Measurements from ENCODE around the gene INTS1.

The INTS1 gene

DNA sequence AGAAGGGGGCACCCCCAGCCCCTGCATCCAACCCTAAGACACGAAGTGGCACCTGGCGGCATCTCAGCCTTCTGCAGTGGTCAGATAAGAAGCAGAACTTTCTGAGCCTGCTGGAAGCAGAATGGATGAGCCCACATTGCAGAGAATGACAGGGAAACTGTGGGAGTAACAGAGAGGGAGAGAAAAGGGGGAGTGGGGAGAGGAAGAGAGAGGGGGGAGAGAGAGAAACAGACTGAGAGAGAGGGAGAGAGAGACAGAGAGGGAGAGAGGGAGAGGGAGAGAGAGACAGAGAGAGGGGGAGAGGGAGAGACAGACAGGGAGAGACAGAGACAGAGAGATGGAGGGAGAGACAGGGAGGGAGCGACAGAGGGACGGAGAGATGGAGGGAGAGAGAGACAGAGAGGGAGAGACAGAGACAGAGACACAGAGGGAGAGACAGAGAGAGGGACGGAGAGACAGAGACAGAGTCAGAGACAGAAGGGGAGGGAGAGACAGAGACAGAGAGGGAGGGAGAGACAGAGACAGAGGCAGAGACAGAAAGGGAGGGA, 80.9 kb downstream of the INTS1 start:
- H3F3A ChIP-seq (ENCODE audit: control insufficient read depth, insufficient read depth): no peaks in the 10 kb centered on the region
- no peak overlapping the region for H3K4me2 ChIP-seq (ENCODE audit: low read length)
- H3K9me3 ChIP-seq (ENCODE audit: control insufficient read depth, insufficient read depth, low read length): no peaks in the 10 kb centered on the region
- H3K36me3 ChIP-seq (ENCODE audit: control insufficient read depth, low read length): no peaks in the 10 kb centered on the region
- no peak overlapping the region for H3K27ac ChIP-seq (ENCODE audit: low read depth, low read length)
- no peak overlapping the region for H3K4me3 ChIP-seq (ENCODE audit: low read length)
- peaks cover 18% of the 10 kb centered on the region for H3K27me3 ChIP-seq (ENCODE audit: control insufficient read depth, low read length)
- TF ChIP-seq, protein P1, sequence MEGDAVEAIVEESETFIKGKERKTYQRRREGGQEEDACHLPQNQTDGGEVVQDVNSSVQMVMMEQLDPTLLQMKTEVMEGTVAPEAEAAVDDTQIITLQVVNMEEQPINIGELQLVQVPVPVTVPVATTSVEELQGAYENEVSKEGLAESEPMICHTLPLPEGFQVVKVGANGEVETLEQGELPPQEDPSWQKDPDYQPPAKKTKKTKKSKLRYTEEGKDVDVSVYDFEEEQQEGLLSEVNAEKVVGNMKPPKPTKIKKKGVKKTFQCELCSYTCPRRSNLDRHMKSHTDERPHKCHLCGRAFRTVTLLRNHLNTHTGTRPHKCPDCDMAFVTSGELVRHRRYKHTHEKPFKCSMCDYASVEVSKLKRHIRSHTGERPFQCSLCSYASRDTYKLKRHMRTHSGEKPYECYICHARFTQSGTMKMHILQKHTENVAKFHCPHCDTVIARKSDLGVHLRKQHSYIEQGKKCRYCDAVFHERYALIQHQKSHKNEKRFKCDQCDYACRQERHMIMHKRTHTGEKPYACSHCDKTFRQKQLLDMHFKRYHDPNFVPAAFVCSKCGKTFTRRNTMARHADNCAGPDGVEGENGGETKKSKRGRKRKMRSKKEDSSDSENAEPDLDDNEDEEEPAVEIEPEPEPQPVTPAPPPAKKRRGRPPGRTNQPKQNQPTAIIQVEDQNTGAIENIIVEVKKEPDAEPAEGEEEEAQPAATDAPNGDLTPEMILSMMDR (IDR thresholded peaks at IDR 0.05; ENCODE audit: low read depth, low read length, poor library complexity, severe bottlenecking): no peak
- TF ChIP-seq EZH2phosphoT487 (IDR thresholded peaks at IDR 0.05; ENCODE audit: borderline replicate concordance, low read length): no peak
- H3K79me2 ChIP-seq (ENCODE audit: control insufficient read depth, low read length): no peaks in the 10 kb centered on the region
- no peaks in the 10 kb centered on the region for H3K9me2 ChIP-seq (replicated peaks; ENCODE audit: control insufficient read depth, low read length)
- no peaks in the 10 kb centered on the region for H3K4me1 ChIP-seq (ENCODE audit: control insufficient read depth, low read length)
- H4K20me1 ChIP-seq (ENCODE audit: control insufficient read depth, insufficient read depth, low read depth, low read length): no peaks in the 10 kb centered on the region

DNA sequence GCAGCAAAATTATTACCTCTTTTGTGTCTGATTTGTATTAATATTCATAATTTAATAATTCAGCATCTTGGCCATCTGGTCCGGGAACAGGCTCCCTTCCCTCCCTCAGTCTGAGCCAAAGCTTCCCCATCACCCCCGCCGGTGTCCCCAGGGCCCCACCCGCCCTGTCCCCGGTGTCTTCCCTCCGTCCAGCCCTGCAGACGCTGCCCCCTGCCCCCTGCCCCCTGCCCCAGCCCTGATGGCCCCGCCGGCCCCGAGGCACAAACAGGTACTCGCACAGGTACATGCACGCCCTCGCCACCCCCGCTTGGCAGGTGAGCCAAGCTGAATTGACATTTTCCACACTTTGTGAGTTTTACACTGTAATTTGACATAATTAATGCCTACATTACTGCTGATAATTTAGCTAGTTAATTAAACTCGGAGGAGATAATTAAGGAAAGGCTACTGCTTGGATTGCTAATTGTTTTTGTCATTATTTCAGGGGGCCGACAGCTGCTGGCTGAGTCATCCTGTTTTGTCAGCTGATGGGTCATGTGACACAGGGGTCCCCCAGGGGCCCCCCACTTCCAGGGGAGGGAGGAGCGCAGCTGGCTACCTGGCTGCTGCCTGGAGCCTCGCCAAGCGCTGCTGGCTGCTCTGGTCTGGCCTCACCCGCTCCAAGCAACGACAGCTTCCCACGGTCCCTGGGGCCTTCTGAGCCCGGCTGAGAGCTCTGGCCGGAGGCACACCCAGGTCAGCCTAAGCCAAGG, 81.5 kb downstream of the INTS1 start:
- Histone ChIP-seq H3K27me3 (ENCODE audit: control insufficient read depth, low read length) (peaks cover 18% of the 10 kb centered on the region), H3K36me3 (ENCODE audit: control insufficient read depth, low read length) (no peaks in the 10 kb centered on the region), H4K20me1 (ENCODE audit: control insufficient read depth, insufficient read depth, low read depth, low read length) (no peaks in the 10 kb centered on the region), H3F3A (ENCODE audit: control insufficient read depth, insufficient read depth) (no peaks in the 10 kb centered on the region), H3K4me2 (ENCODE audit: low read length) (no peak overlapping the region), H3K4me1 (ENCODE audit: control insufficient read depth, low read length) (no peaks in the 10 kb centered on the region), H3K9me2 (replicated peaks; ENCODE audit: control insufficient read depth, low read length) (no peaks in the 10 kb centered on the region), H3K27ac (ENCODE audit: low read depth, low read length) (no peak overlapping the region), H3K79me2 (ENCODE audit: control insufficient read depth, low read length) (no peaks in the 10 kb centered on the region), H3K9me3 (ENCODE audit: control insufficient read depth, insufficient read depth, low read length) (no peaks in the 10 kb centered on the region), H3K4me3 (ENCODE audit: low read length) (no peak overlapping the region)
- no peak for TF ChIP-seq EZH2phosphoT487 (IDR thresholded peaks at IDR 0.05; ENCODE audit: borderline replicate concordance, low read length)
- TF ChIP-seq, protein P1 (IDR thresholded peaks at IDR 0.05; ENCODE audit: low read depth, low read length, poor library complexity, severe bottlenecking): no peak

DNA sequence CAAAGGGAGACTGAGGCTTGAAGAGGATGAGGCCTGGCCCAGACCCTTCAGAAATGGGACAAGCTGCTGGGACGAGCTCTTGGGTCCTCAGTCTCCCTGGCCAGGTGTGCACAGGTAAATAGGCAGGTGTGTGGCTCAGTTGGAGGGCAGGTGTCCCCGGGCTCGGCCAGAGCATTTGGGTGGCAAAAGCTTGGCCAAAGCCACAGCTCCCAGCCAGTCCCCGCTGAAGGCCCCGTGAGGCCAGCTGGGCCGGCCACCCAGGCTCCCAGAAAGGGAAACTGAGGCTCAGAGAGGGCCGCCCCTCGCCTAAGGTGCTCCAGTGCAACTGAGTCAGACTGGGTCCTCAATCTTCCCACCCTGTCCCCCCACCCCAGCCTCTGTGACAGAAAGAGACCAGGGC, 82.2 kb downstream of the INTS1 start:
- Histone ChIP-seq H3K9me3 (ENCODE audit: control insufficient read depth, insufficient read depth, low read length) (no peaks in the 10 kb centered on the region), H3K36me3 (ENCODE audit: control insufficient read depth, low read length) (no peaks in the 10 kb centered on the region), H3K79me2 (ENCODE audit: control insufficient read depth, low read length) (no peaks in the 10 kb centered on the region), H3K27me3 (ENCODE audit: control insufficient read depth, low read length) (peaks cover 24% of the 10 kb centered on the region), H3K4me3 (ENCODE audit: low read length) (no peak overlapping the region), H3F3A (ENCODE audit: control insufficient read depth, insufficient read depth) (no peaks in the 10 kb centered on the region), H3K4me2 (ENCODE audit: low read length) (no peak overlapping the region), H3K27ac (ENCODE audit: low read depth, low read length) (no peak overlapping the region), H3K9me2 (replicated peaks; ENCODE audit: control insufficient read depth, low read length) (no peaks in the 10 kb centered on the region), H3K4me1 (ENCODE audit: control insufficient read depth, low read length) (no peaks in the 10 kb centered on the region; the same call in 1 of the 2 replicates), H4K20me1 (ENCODE audit: control insufficient read depth, insufficient read depth, low read depth, low read length) (no peaks in the 10 kb centered on the region)
- TF ChIP-seq, protein P1 (IDR thresholded peaks at IDR 0.05; ENCODE audit: low read depth, low read length, poor library complexity, severe bottlenecking): no peak
- TF ChIP-seq EZH2phosphoT487 (IDR thresholded peaks at IDR 0.05; ENCODE audit: borderline replicate concordance, low read length): no peak
